Liver (tissue), 2 donors: ENCODE data around the gene COMMD1.

ENCODE experiments used
- TF ChIP-seq, protein P1 (sequence below): fragments of 150-350 bp; IDR thresholded peaks from 2 replicates; pipeline ENCODE4 v1.5.1; 2017; ENCODE audit warnings: improper control_type of control experiment, low read depth, low read length; ENCODE audit not compliant: missing input control
- TF ChIP-seq, protein P2 (sequence below): IDR thresholded peaks from 2 replicates; pipeline ENCODE4 v1.6.1; 2016; ENCODE audit warnings: antibody characterized with exemption, mild to moderate bottlenecking
- donor health status: healthy.

- TF ChIP-seq, protein P1, sequence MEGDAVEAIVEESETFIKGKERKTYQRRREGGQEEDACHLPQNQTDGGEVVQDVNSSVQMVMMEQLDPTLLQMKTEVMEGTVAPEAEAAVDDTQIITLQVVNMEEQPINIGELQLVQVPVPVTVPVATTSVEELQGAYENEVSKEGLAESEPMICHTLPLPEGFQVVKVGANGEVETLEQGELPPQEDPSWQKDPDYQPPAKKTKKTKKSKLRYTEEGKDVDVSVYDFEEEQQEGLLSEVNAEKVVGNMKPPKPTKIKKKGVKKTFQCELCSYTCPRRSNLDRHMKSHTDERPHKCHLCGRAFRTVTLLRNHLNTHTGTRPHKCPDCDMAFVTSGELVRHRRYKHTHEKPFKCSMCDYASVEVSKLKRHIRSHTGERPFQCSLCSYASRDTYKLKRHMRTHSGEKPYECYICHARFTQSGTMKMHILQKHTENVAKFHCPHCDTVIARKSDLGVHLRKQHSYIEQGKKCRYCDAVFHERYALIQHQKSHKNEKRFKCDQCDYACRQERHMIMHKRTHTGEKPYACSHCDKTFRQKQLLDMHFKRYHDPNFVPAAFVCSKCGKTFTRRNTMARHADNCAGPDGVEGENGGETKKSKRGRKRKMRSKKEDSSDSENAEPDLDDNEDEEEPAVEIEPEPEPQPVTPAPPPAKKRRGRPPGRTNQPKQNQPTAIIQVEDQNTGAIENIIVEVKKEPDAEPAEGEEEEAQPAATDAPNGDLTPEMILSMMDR = no peak
- TF ChIP-seq, protein P2, sequence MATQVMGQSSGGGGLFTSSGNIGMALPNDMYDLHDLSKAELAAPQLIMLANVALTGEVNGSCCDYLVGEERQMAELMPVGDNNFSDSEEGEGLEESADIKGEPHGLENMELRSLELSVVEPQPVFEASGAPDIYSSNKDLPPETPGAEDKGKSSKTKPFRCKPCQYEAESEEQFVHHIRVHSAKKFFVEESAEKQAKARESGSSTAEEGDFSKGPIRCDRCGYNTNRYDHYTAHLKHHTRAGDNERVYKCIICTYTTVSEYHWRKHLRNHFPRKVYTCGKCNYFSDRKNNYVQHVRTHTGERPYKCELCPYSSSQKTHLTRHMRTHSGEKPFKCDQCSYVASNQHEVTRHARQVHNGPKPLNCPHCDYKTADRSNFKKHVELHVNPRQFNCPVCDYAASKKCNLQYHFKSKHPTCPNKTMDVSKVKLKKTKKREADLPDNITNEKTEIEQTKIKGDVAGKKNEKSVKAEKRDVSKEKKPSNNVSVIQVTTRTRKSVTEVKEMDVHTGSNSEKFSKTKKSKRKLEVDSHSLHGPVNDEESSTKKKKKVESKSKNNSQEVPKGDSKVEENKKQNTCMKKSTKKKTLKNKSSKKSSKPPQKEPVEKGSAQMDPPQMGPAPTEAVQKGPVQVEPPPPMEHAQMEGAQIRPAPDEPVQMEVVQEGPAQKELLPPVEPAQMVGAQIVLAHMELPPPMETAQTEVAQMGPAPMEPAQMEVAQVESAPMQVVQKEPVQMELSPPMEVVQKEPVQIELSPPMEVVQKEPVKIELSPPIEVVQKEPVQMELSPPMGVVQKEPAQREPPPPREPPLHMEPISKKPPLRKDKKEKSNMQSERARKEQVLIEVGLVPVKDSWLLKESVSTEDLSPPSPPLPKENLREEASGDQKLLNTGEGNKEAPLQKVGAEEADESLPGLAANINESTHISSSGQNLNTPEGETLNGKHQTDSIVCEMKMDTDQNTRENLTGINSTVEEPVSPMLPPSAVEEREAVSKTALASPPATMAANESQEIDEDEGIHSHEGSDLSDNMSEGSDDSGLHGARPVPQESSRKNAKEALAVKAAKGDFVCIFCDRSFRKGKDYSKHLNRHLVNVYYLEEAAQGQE = no peak
Measured at GRCh38 chr2:62101886-62102285, 196.4 kb downstream of the COMMD1 start.
